OCI-LY3 (cell line): ENCODE results near the gene UBA52.

ENCODE experiments used
- CTCF ChIP-seq: fragments of 200-600, 300-600 bp; sonication (generic); IDR thresholded peaks from 2 replicates; pipeline ENCODE4 v1.5.1; 2014; ENCODE audit warnings: antibody characterized with exemption, low read length, low read depth
- EZH2phosphoT487 ChIP-seq: fragments of 200-600 bp; shearing (Covaris generic); IDR thresholded peaks from 2 replicates; pipeline ENCODE4 v1.6.1; 2018; ENCODE audit warnings: antibody characterized with exemption, mixed run types, low read depth

- TF ChIP-seq CTCF (no peak), EZH2phosphoT487 (no peak)
Measured at GRCh38 chr19:18599485-18599884, 27.8 kb downstream of the UBA52 start.
